K562 (cell line): ENCODE results near the gene UBE2I. TPM values are rescaled to one million over a fixed set of nuclear protein-coding genes. Genes with fewer than 3 reads are reported as not detected.

Source experiments
- ARID1B ChIP-seq: fragments of 450-650 bp; IDR thresholded peaks from 2 replicates; pipeline ENCODE4 v1.6.1; 2016; ENCODE audit warnings: antibody characterized with exemption, mild to moderate bottlenecking, inconsistent platforms
- ELF1 ChIP-seq: fragments of 200-800 bp; sonication (Bioruptor generic); IDR thresholded peaks from 2 replicates; pipeline ENCODE4 v1.6.1; 2016; ENCODE audit warnings: missing genetic modification characterization, missing compliant biosample characterization
- HNRNPLL ChIP-seq: fragments of 200-400 bp; formaldehyde crosslinking; IDR thresholded peaks from 2 replicates; pipeline ENCODE4 v1.6.1; 2017; ENCODE audit warnings: low read length, low read depth, mild to moderate bottlenecking; ENCODE audit not compliant: poor library complexity, severe bottlenecking
- MYC ChIP-seq, 2 experiments: fragments of 250-450 bp in 1 of 2; sonication (Bioruptor Pico) in 1 of 2; IDR thresholded peaks; 2 replicates each; pipeline versions ENCODE4 v1.5.1 to v1.6.1; 2012 to 2021; ENCODE audit warnings: low read depth in 2 of 2, borderline replicate concordance in 1 of 2, improper control_type of control experiment in 1 of 2, low read length in 1 of 2, mild to moderate bottlenecking in 1 of 2, moderate library complexity in 1 of 2
- NFXL1 ChIP-seq: fragments of 450-650 bp; formaldehyde crosslinking; IDR thresholded peaks from 2 replicates; pipeline ENCODE4 v1.4.0; 2021; ENCODE audit warnings: mild to moderate bottlenecking
- PCBP1 ChIP-seq: fragments of 200-400 bp; formaldehyde crosslinking; IDR thresholded peaks from 2 replicates; pipeline ENCODE4 v1.6.1; 2018; ENCODE audit warnings: mild to moderate bottlenecking, low read depth, low read length; ENCODE audit not compliant: poor library complexity, severe bottlenecking
- POLR2A ChIP-seq: fragments of 450-650 bp; conservative IDR thresholded peaks from 2 replicates; pipeline ENCODE4 v1.6.1; 2016
- RNF2 ChIP-seq: sonication (generic); IDR thresholded peaks from 2 replicates; pipeline ENCODE4 v1.6.1; 2016
- SIN3A ChIP-seq, 2 experiments: fragments of 150-350 bp in 1 of 2; IDR thresholded peaks; 2 replicates each; pipeline ENCODE4 v1.6.1; 2011 to 2016; ENCODE audit warnings: borderline replicate concordance in 2 of 2, low read depth in 2 of 2, low read length in 2 of 2, mild to moderate bottlenecking in 2 of 2, moderate library complexity in 2 of 2; ENCODE audit not compliant: control insufficient read depth in 1 of 2
- SOX6 ChIP-seq: fragments of 450-650 bp; IDR thresholded peaks from 2 replicates; pipeline ENCODE4 v1.6.1; 2014; ENCODE audit warnings: mild to moderate bottlenecking
- polyA plus RNA-seq, 8 experiments: library from polyadenylated mRNA; depleted of rRNA in 4 of 8; stranded (reverse) in 5 of 8; unstranded in 3 of 8; fragments of >200 nt; fragmentation: Nextera tagmentation in 2 of 8; fragmentation: Illumina TruSeq in 1 of 8; extraction: Ambion mirVana in 2 of 8; extraction: Trizol in 1 of 8; gene quantifications; 2 replicates each; pipeline versions ENCODE4 v1.2.1 to v1.2.3, GENCODE V29; 2011 to 2014; ENCODE audit warnings: inconsistent platforms in 1 of 8, missing spikeins in 1 of 8
- total RNA-seq, 7 experiments: library from RNA; depleted of rRNA in 6 of 7; stranded (reverse); fragments of >200 nt in 6 of 7; fragmentation: Illumina TruSeq in 2 of 7; extraction: Trizol in 2 of 7; gene quantifications; 2 replicates each; pipeline versions ENCODE4 v1.2.1 to v1.2.3, GENCODE V29; 2011 to 2021; ENCODE audit warnings: low replicate concordance in 1 of 7
- TF ChIP-seq, protein P1 (sequence below): sonication (generic); formaldehyde crosslinking; IDR thresholded peaks from 2 replicates; pipeline ENCODE4 v1.8.0; 2022; ENCODE audit warnings: mild to moderate bottlenecking, missing genetic modification reagents, borderline replicate concordance
- TF ChIP-seq, protein P2 (sequence below), 2 experiments: fragments of 450-650 bp in 1 of 2; sonication (generic) in 1 of 2; formaldehyde crosslinking in 1 of 2; IDR thresholded peaks; 2 replicates each; pipeline versions ENCODE4 v1.7.1 to v1.9.0; 2016 to 2022; ENCODE audit warnings: inconsistent platforms in 1 of 2, mild to moderate bottlenecking in 1 of 2, missing genetic modification reagents in 1 of 2
- TF ChIP-seq, protein P3 (sequence below): fragments of 450-650 bp; IDR thresholded peaks from 2 replicates; pipeline ENCODE4 v1.6.1; 2016

Gene UBE2I
- total and polyA plus RNA-seq, 9 of the 15 experiments (the other 6 are each of a cell fraction or from before 2014, with no cell fraction given): 36.6 to 254 (median 104) TPM

DNA sequence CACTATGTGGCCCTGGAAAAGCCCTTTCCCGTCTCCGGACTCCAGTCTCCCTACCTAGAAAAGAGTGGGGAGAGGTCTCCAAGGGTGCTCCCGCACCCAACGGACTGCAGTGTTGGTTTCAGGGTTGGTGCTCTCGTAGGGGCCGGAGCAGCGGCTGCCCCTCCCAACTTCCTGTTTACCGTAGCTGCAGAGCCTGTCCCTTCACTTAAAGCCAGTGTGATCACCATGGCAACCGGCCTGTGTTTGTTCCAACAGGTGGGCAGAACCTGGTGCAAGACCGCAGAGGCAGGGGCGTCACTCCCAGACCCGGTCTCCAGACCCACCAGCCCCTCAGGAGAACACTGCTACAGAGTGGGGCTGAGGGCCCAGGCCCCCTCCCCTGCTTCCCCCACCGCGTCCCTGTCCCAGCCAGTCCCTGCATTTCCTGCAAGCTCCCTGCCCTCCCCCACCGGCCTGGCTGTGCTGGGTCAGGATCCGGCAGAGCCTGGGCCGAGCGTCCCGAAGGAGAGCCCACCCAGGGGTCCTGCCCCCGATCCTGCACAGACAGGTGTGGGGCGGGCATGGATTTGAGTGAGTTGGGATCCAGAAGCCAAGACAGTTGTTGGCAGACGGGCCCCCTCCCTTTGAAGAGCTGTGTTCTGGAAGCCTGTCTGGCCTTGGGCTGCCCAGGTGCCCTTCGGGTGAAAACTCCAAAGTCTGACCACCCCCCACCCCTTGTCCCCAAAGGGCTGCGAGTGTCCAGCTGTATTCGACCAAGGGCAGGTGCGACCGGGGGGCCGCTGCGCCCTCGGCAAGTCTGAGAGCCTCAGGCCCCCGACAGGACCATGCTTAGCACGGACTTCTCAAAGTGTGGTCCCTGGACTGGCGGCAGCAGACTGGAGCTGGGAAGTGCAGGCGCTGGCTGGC lies 22.5 kb downstream of the UBE2I start (continued):
- TF ChIP-seq ELF1 (tag) (peak; percentile 61), POLR2A (peak; percentile 70), NFXL1 (no peak), HNRNPLL (peak; percentile 14), ARID1B (peak; percentile 32; the same call in 1 of the 2 replicates), RNF2 (peak; percentile 18; the same call in 1 of the 2 replicates), MYC (IDR thresholded peaks at IDR 0.05; ENCODE audit: low read depth, low read length) (no peak), MYC (CRISPR knock-in tag; IDR thresholded peaks at IDR 0.05; ENCODE audit: borderline replicate concordance, low read depth) (no peak), SOX6 (0 out of 2 replicates have a peak, but pooled peaks have one; percentile 20), PCBP1 (peak; percentile 33), SIN3A (IDR thresholded peaks at IDR 0.05; ENCODE audit: borderline replicate concordance in 2 of 2, control insufficient read depth in 1 of 2, low read depth in 2 of 2, low read length in 2 of 2) (0 out of 4 replicates have a peak, but pooled peaks of 1 of the 2 experiments have one; percentile 13)
- TF ChIP-seq, protein P1, sequence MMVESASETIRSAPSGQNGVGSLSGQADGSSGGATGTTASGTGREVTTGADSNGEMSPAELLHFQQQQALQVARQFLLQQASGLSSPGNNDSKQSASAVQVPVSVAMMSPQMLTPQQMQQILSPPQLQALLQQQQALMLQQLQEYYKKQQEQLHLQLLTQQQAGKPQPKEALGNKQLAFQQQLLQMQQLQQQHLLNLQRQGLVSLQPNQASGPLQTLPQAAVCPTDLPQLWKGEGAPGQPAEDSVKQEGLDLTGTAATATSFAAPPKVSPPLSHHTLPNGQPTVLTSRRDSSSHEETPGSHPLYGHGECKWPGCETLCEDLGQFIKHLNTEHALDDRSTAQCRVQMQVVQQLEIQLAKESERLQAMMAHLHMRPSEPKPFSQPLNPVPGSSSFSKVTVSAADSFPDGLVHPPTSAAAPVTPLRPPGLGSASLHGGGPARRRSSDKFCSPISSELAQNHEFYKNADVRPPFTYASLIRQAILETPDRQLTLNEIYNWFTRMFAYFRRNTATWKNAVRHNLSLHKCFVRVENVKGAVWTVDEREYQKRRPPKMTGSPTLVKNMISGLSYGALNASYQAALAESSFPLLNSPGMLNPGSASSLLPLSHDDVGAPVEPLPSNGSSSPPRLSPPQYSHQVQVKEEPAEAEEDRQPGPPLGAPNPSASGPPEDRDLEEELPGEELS (CRISPR knock-in tag): peak; percentile 85; the same call in 1 of the 2 replicates
- TF ChIP-seq, protein P2, sequence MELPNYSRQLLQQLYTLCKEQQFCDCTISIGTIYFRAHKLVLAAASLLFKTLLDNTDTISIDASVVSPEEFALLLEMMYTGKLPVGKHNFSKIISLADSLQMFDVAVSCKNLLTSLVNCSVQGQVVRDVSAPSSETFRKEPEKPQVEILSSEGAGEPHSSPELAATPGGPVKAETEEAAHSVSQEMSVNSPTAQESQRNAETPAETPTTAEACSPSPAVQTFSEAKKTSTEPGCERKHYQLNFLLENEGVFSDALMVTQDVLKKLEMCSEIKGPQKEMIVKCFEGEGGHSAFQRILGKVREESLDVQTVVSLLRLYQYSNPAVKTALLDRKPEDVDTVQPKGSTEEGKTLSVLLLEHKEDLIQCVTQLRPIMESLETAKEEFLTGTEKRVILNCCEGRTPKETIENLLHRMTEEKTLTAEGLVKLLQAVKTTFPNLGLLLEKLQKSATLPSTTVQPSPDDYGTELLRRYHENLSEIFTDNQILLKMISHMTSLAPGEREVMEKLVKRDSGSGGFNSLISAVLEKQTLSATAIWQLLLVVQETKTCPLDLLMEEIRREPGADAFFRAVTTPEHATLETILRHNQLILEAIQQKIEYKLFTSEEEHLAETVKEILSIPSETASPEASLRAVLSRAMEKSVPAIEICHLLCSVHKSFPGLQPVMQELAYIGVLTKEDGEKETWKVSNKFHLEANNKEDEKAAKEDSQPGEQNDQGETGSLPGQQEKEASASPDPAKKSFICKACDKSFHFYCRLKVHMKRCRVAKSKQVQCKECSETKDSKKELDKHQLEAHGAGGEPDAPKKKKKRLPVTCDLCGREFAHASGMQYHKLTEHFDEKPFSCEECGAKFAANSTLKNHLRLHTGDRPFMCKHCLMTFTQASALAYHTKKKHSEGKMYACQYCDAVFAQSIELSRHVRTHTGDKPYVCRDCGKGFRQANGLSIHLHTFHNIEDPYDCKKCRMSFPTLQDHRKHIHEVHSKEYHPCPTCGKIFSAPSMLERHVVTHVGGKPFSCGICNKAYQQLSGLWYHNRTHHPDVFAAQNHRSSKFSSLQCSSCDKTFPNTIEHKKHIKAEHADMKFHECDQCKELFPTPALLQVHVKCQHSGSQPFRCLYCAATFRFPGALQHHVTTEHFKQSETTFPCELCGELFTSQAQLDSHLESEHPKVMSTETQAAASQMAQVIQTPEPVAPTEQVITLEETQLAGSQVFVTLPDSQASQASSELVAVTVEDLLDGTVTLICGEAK (IDR thresholded peaks at IDR 0.05): 0 out of 2 replicates have a peak, but pooled peaks have one; percentile 42
- TF ChIP-seq, protein P2 (CRISPR knock-in tag; IDR thresholded peaks at IDR 0.05): no peak
- TF ChIP-seq, protein P3, sequence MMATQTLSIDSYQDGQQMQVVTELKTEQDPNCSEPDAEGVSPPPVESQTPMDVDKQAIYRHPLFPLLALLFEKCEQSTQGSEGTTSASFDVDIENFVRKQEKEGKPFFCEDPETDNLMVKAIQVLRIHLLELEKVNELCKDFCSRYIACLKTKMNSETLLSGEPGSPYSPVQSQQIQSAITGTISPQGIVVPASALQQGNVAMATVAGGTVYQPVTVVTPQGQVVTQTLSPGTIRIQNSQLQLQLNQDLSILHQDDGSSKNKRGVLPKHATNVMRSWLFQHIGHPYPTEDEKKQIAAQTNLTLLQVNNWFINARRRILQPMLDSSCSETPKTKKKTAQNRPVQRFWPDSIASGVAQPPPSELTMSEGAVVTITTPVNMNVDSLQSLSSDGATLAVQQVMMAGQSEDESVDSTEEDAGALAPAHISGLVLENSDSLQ: peak; percentile 62
